GM18508 (cell line): Measurements from ENCODE around the gene SEZ6.

Experiments used
- ATAC-seq: cut with Tn5 transposase; IDR thresholded peaks from one replicate; pipeline ENCODE4 v1.9.1; 2021; ENCODE audit warnings: moderate number of reproducible peaks; ENCODE audit not compliant: insufficient read depth, unreplicated experiment

The SEZ6 gene

GRCh38 chr17:28908640-28909167, 97.1 kb downstream of the SEZ6 start:
- no peak for ATAC-seq

DNA sequence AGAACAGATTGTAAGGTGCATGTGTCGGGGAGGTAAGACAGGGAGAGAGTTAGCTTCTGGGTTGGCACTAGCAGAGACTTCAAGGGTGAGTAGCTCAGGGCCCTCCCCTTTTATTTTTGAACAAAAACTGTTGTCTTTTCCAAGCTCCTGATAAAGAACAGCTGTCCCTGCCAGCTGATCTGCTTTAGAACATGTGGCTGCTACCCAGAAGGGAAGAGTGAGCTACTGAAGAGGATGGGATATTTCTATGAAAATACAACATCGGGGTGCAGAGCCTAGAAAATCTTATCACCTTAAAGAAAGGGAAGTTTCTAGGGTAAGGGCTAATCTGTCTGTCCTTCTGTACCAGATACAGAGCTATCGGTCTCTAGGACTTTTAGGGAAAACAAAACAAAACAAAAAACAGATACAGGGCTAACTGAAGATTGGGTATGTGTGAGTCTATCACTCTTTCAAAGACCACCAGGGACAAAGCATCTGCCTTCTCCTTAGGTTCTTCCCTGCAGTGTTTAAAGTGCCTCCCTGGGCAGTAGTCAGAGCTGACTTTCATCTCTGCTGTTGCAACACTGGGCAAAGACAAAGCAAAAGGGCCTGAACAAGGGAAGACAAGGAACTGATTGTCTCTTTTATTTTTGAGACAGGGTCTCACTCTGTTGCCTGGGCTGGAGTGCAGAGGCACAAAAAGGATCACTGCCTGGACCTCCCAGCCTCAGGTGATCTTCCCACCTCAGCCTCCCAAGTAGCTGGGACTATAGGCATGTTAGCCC, 97.9 kb downstream of the SEZ6 start:
- no peak for ATAC-seq

GRCh38 chr17:28906706-28907438, 99.0 kb downstream of the SEZ6 start:
- no peak for ATAC-seq

- ATAC-seq = no peak
These were observed 99.6 kb downstream of the SEZ6 start for GRCh38 chr17:28906276-28906675.
